HCT116 (cell line): Measurements from ENCODE around the gene GNAI3. TPM values are rescaled to one million over a fixed set of nuclear protein-coding genes. Genes with fewer than 3 reads are reported as not detected.

ENCODE experiments used
- ATAC-seq: fragments of 200-7000 bp; cut with Tn5 transposase; 2 replicates; pipeline ENCODE4 v1.9.1; 2020; ENCODE audit warnings: mild to moderate bottlenecking, moderate library complexity
- BruUV-seq: library from RNA; stranded (reverse); fragments of 400-500 nt; replicated peaks from 2 replicates; lab custom pipeline; 2021; lab: Mats Ljungman, UMichigan
- CTCF ChIA-PET: fragments of 300-600 bp; sonication (Branson Sonifier 250); formaldehyde crosslinking; loops from one replicate; lab custom pipeline; 2021; ENCODE audit warnings: antibody characterized with exemption; lab: Charles Lee
- POLR2A ChIA-PET: fragments of 300-600, 350-600 bp; sonication (Branson Sonifier 250); formaldehyde crosslinking; loops from one replicate; lab custom pipeline; 2021; ENCODE audit warnings: antibody characterized with exemption; lab: Charles Lee
- RAD21 ChIA-PET, 2 experiments: fragments of 300-600 bp; sonication (Branson Sonifier 250); formaldehyde crosslinking; loops; one replicate each; lab custom pipeline; 2023; ENCODE audit warnings: low total read pairs in 2 of 2; ENCODE audit not compliant: uncharacterized antibody in 2 of 2, unreplicated experiment in 2 of 2, low non-redundant PET in 1 of 2; lab: Charles Lee
- DNase-seq: peaks from one replicate; pipeline ENCODE4 v3.0.0-alpha.2; 2010; ENCODE audit warnings: low read depth, low spot score
- H2AFZ ChIP-seq: fragments of 200-600 bp; shearing (Covaris generic), sonication (generic); 2 replicates; pipeline ENCODE4 v1.6.1; 2017; ENCODE audit warnings: low read depth, mixed run types, mixed read lengths, antibody characterized with exemption, low read length; ENCODE audit not compliant: poor library complexity, severe bottlenecking
- H3K27ac ChIP-seq: 2 replicates; pipeline ENCODE4 v1.5.1; 2012; ENCODE audit warnings: low read depth, low read length
- H3K27me3 ChIP-seq: fragments of 200-600 bp; sonication (generic); 2 replicates; pipeline ENCODE4 v1.6.1; 2016; ENCODE audit warnings: mixed run types, low read length, mixed read lengths; ENCODE audit not compliant: insufficient read depth
- H3K36me3 ChIP-seq, 2 experiments: fragments of 200-500 bp in 1 of 2; fragments of 200-600 bp in 1 of 2; sonication (Bioruptor generic) in 1 of 2; sonication (generic) in 1 of 2; 2 replicates each; pipeline versions ENCODE4 v1.5.1 to v1.6.1; 2014 to 2016; ENCODE audit warnings: low read length in 2 of 2, inconsistent platforms in 1 of 2, mixed read lengths in 1 of 2, mixed run types in 1 of 2; ENCODE audit not compliant: insufficient read depth in 2 of 2, control insufficient read depth in 1 of 2
- H3K4me1 ChIP-seq, 2 experiments: fragments of 200-600 bp in 1 of 2; sonication (generic) in 1 of 2; 2 replicates each; pipeline versions ENCODE4 v1.5.1 to v1.6.1; 2012 to 2017; ENCODE audit warnings: low read length in 2 of 2, inconsistent platforms in 1 of 2, mild to moderate bottlenecking in 1 of 2, mixed read lengths in 1 of 2, mixed run types in 1 of 2, moderate library complexity in 1 of 2; ENCODE audit not compliant: insufficient read depth in 2 of 2, control insufficient read depth in 1 of 2
- H3K4me2 ChIP-seq: fragments of 200-600 bp; sonication (generic); 2 replicates; pipeline ENCODE4 v1.6.1; 2017; ENCODE audit warnings: mixed run types, low read length, mixed read lengths
- H3K4me3 ChIP-seq, 2 experiments: fragments of 200-600 bp in 1 of 2; sonication (generic) in 1 of 2; replicated peaks in 1 of 2; 2 replicates each; pipeline ENCODE4 v1.5.1; 2011 to 2016; ENCODE audit warnings: low read length in 2 of 2, control low read depth in 1 of 2, low read depth in 1 of 2, mild to moderate bottlenecking in 1 of 2, mixed read lengths in 1 of 2, mixed run types in 1 of 2
- H3K79me2 ChIP-seq: fragments of 200-600 bp; sonication (generic); 2 replicates; pipeline ENCODE4 v1.6.1; 2017; ENCODE audit warnings: mild to moderate bottlenecking, mixed run types, low read length, moderate library complexity, mixed read lengths; ENCODE audit not compliant: insufficient read depth
- H3K9ac ChIP-seq: fragments of 200-600 bp; sonication (generic); 2 replicates; pipeline ENCODE4 v1.6.1; 2016; ENCODE audit warnings: low read length, mixed read lengths
- H3K9me2 ChIP-seq: fragments of 200-600 bp; sonication (generic), shearing (Covaris generic); 2 replicates; pipeline ENCODE4 v1.6.1; 2017; ENCODE audit warnings: mixed run types, mild to moderate bottlenecking, moderate library complexity; ENCODE audit not compliant: insufficient read depth
- H3K9me3 ChIP-seq, 2 experiments: fragments of 200-500 bp in 1 of 2; fragments of 200-600 bp in 1 of 2; sonication (Bioruptor generic) in 1 of 2; sonication (generic) in 1 of 2; 2 replicates each; pipeline ENCODE4 v1.6.1; 2014 to 2017; ENCODE audit warnings: low read length in 2 of 2, mixed read lengths in 2 of 2, inconsistent platforms in 1 of 2, low read depth in 1 of 2, mild to moderate bottlenecking in 1 of 2, mixed run types in 1 of 2, moderate library complexity in 1 of 2; ENCODE audit not compliant: control insufficient read depth in 1 of 2, insufficient read depth in 1 of 2
- H4K20me1 ChIP-seq: fragments of 200-600 bp; sonication (generic), shearing (Covaris generic); 2 replicates; pipeline ENCODE4 v1.6.1; 2017; ENCODE audit warnings: mixed run types, mild to moderate bottlenecking, moderate library complexity; ENCODE audit not compliant: insufficient read depth
- CBX3 ChIP-seq: IDR thresholded peaks from 2 replicates; pipeline ENCODE4 v1.6.1; 2012; ENCODE audit warnings: low read depth
- CEBPB ChIP-seq: IDR thresholded peaks from 2 replicates; pipeline ENCODE4 v1.6.1; 2012; ENCODE audit warnings: low read depth
- ELF1 ChIP-seq: IDR thresholded peaks from 2 replicates; pipeline ENCODE4 v1.6.1; 2012; ENCODE audit warnings: low read depth, borderline replicate concordance
- EZH2phosphoT487 ChIP-seq: fragments of 200-600 bp; IDR thresholded peaks from 2 replicates; pipeline ENCODE4 v1.6.1; 2018; ENCODE audit warnings: antibody characterized with exemption, borderline replicate concordance
- FOSL1 ChIP-seq: IDR thresholded peaks from 2 replicates; pipeline ENCODE4 v1.6.1; 2012; ENCODE audit warnings: low read depth
- POLR2A ChIP-seq: IDR thresholded peaks from 2 replicates; pipeline ENCODE4 v1.7.0; 2011; ENCODE audit warnings: borderline replicate concordance; ENCODE audit not compliant: insufficient read depth, insufficient read length; ENCODE audit errors: extremely low read depth
- POLR2AphosphoS5 ChIP-seq: IDR thresholded peaks from 2 replicates; pipeline ENCODE4 v1.6.1; 2011; ENCODE audit warnings: mild to moderate bottlenecking, low read depth, low read length, moderate library complexity
- RAD21 ChIP-seq: IDR thresholded peaks from 2 replicates; pipeline ENCODE4 v1.6.1; 2012; ENCODE audit warnings: low read depth, mild to moderate bottlenecking
- SIN3A ChIP-seq: IDR thresholded peaks from 2 replicates; pipeline ENCODE4 v1.6.1; 2012; ENCODE audit warnings: low read depth
- SRF ChIP-seq: IDR thresholded peaks from 2 replicates; pipeline ENCODE4 v1.6.1; 2012; ENCODE audit warnings: low read depth
- TCF7L2 ChIP-seq: IDR thresholded peaks from 2 replicates; pipeline ENCODE4 v1.7.0; 2011; ENCODE audit warnings: borderline replicate concordance, inconsistent platforms; ENCODE audit not compliant: insufficient read depth, insufficient read length; ENCODE audit errors: extremely low read depth
- ZFX ChIP-seq: fragments of 450-650 bp; IDR thresholded peaks from 2 replicates; pipeline ENCODE4 v1.6.1; 2017
- intact Hi-C: fragments of 100-400 bp; cut with micrococcal nuclease; formaldehyde crosslinking; loops from 2 replicates; pipeline ENCODE4 v1.10.0; 2022
- total RNA-seq: library from RNA; stranded (reverse); gene quantifications from one replicate; pipeline ENCODE4 v1.2.1, GENCODE V29; 2021; ENCODE audit not compliant: unreplicated experiment
- TF ChIP-seq, protein P1 (sequence below), 3 experiments: fragments of 200-600 bp in 1 of 3; sonication (generic) in 1 of 3; IDR thresholded peaks in 2 of 3; conservative IDR thresholded peaks in 1 of 3; 2 replicates each; pipeline ENCODE4 v1.5.1; 2012 to 2017; ENCODE audit warnings: low read depth in 2 of 3, low read length in 2 of 3, antibody characterized with exemption in 1 of 3, borderline replicate concordance in 1 of 3, control low read depth in 1 of 3, mild to moderate bottlenecking in 1 of 3, mixed read lengths in 1 of 3, mixed run types in 1 of 3, moderate library complexity in 1 of 3; ENCODE audit not compliant: insufficient read depth in 1 of 3
- TF ChIP-seq, protein P2 (sequence below): IDR thresholded peaks from 2 replicates; pipeline ENCODE4 v1.6.1; 2011; ENCODE audit warnings: mild to moderate bottlenecking, low read length, moderate library complexity; ENCODE audit not compliant: insufficient replicate concordance; ENCODE audit errors: extremely low read depth
- TF ChIP-seq, protein P3 (sequence below): IDR thresholded peaks from 2 replicates; pipeline ENCODE4 v1.6.1; 2012
- TF ChIP-seq, protein P4 (sequence below): IDR thresholded peaks from 2 replicates; pipeline ENCODE4 v1.6.1; 2012
- TF ChIP-seq, protein P5 (sequence below): IDR thresholded peaks from 2 replicates; pipeline ENCODE4 v1.6.1; 2012; ENCODE audit warnings: low read depth

GNAI3 gene
- total RNA-seq, 1 experiment from 2014 or later = 9.5 TPM

DNA sequence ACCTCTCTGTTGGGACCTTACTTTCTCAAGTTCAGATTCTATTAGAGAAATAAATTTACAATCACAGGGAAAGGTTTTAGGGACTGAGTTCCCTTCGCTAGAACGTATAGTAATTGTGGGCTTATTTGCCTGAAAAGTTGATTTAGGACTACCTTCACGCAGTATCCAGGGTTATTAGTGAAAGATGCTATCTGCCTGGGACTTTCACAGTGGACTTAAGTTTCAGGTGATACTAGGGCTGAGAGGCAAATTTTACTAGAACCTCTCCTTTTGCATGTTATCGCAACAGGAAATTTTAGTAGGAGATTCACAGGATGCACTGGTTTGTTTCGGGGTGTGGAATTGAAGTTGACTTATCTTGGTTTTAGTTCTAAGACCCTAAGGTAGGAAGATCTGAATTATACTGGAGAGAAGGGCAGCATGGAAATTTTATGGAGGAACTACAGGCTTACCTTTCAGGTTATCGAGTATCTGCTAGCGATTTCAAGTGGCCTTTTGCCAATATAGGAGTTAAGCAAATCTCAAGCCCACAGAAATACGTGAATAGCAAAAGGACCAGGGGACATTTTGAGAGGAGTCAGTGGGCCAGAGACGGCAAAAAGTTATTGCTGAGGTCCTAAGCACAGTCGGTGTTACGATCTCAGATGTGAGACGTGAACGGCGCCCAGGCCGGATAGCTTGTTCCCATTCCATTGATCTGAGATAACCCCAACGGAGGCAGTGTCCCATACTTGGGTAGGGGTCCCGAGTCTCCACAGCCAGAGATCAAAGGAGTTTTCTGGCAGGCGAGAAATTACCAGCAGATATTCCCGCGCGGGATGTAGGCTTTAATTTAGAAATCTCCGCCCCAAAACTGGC lies 723 bp upstream of the GNAI3 start:
- CTCF ChIA-PET = interaction anchor here (1.0 to 2.9 kb wide), 14 partner anchors 16 to 437 kb away, joined by 3 to 50 read pairs (median 5); partner anchors contain the start of genes AHCYL1, AMPD2 and GNAT2
- POLR2A ChIA-PET = interaction anchor here (0.5 to 2.2 kb wide), 20 partner anchors 11 to 437 kb away, joined by 3 to 17 read pairs (median 6); partner anchors contain the start of genes AHCYL1, AMPD2 and GNAT2
- H3K4me2 ChIP-seq = peak overlapping the region; percentile 83
- H3K9me2 ChIP-seq = no peaks in the 10 kb centered on the region
- peak overlapping the region; percentile 83 for H3K9ac ChIP-seq
- RAD21 ChIA-PET = interaction anchor here (1.8 to 2.5 kb wide), 3 partner anchors 92 to 93 kb away, joined by 6 to 11 read pairs (median 8); no protein-coding TSS in a partner anchor
- DNase-seq = no peak
- ATAC-seq = peak; percentile 24
- no peaks in the 10 kb centered on the region for H3K27me3 ChIP-seq
- peak overlapping the region; percentile 86 to 98 for H3K4me3 ChIP-seq
- peaks cover 57% of the 10 kb centered on the region for H3K79me2 ChIP-seq
- peak overlapping the region; percentile 70 for H3K27ac ChIP-seq
- intact Hi-C loops = loop anchor here (2.0 kb wide), 1 partner anchor 93 kb away; no protein-coding TSS in a partner anchor
- TF ChIP-seq POLR2A (no peak), CEBPB (no peak), TCF7L2 (peak; percentile 33), ELF1 (no peak), FOSL1 (no peak; the same call in 1 of the 2 replicates), CBX3 (no peak), EZH2phosphoT487 (no peak), POLR2AphosphoS5 (no peak), SIN3A (no peak), RAD21 (no peak), SRF (no peak), ZFX (0 out of 2 replicates have a peak, but pooled peaks have one; percentile 7)
- TF ChIP-seq, protein P1, sequence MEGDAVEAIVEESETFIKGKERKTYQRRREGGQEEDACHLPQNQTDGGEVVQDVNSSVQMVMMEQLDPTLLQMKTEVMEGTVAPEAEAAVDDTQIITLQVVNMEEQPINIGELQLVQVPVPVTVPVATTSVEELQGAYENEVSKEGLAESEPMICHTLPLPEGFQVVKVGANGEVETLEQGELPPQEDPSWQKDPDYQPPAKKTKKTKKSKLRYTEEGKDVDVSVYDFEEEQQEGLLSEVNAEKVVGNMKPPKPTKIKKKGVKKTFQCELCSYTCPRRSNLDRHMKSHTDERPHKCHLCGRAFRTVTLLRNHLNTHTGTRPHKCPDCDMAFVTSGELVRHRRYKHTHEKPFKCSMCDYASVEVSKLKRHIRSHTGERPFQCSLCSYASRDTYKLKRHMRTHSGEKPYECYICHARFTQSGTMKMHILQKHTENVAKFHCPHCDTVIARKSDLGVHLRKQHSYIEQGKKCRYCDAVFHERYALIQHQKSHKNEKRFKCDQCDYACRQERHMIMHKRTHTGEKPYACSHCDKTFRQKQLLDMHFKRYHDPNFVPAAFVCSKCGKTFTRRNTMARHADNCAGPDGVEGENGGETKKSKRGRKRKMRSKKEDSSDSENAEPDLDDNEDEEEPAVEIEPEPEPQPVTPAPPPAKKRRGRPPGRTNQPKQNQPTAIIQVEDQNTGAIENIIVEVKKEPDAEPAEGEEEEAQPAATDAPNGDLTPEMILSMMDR (IDR thresholded peaks at IDR 0.05 in 2 of 3, conservative IDR thresholded peaks at IDR 0.05 in 1 of 3; ENCODE audit: borderline replicate concordance in 1 of 3, insufficient read depth in 1 of 3, low read depth in 2 of 3, low read length in 2 of 3) = no peak
- TF ChIP-seq, protein P2, sequence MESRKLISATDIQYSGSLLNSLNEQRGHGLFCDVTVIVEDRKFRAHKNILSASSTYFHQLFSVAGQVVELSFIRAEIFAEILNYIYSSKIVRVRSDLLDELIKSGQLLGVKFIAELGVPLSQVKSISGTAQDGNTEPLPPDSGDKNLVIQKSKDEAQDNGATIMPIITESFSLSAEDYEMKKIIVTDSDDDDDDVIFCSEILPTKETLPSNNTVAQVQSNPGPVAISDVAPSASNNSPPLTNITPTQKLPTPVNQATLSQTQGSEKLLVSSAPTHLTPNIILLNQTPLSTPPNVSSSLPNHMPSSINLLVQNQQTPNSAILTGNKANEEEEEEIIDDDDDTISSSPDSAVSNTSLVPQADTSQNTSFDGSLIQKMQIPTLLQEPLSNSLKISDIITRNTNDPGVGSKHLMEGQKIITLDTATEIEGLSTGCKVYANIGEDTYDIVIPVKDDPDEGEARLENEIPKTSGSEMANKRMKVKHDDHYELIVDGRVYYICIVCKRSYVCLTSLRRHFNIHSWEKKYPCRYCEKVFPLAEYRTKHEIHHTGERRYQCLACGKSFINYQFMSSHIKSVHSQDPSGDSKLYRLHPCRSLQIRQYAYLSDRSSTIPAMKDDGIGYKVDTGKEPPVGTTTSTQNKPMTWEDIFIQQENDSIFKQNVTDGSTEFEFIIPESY = no peak
- TF ChIP-seq, protein P3, sequence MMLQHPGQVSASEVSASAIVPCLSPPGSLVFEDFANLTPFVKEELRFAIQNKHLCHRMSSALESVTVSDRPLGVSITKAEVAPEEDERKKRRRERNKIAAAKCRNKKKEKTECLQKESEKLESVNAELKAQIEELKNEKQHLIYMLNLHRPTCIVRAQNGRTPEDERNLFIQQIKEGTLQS = no peak
- TF ChIP-seq, protein P4, sequence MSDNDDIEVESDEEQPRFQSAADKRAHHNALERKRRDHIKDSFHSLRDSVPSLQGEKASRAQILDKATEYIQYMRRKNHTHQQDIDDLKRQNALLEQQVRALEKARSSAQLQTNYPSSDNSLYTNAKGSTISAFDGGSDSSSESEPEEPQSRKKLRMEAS = no peak
- TF ChIP-seq, protein P5, sequence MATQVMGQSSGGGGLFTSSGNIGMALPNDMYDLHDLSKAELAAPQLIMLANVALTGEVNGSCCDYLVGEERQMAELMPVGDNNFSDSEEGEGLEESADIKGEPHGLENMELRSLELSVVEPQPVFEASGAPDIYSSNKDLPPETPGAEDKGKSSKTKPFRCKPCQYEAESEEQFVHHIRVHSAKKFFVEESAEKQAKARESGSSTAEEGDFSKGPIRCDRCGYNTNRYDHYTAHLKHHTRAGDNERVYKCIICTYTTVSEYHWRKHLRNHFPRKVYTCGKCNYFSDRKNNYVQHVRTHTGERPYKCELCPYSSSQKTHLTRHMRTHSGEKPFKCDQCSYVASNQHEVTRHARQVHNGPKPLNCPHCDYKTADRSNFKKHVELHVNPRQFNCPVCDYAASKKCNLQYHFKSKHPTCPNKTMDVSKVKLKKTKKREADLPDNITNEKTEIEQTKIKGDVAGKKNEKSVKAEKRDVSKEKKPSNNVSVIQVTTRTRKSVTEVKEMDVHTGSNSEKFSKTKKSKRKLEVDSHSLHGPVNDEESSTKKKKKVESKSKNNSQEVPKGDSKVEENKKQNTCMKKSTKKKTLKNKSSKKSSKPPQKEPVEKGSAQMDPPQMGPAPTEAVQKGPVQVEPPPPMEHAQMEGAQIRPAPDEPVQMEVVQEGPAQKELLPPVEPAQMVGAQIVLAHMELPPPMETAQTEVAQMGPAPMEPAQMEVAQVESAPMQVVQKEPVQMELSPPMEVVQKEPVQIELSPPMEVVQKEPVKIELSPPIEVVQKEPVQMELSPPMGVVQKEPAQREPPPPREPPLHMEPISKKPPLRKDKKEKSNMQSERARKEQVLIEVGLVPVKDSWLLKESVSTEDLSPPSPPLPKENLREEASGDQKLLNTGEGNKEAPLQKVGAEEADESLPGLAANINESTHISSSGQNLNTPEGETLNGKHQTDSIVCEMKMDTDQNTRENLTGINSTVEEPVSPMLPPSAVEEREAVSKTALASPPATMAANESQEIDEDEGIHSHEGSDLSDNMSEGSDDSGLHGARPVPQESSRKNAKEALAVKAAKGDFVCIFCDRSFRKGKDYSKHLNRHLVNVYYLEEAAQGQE = no peak
- H3K9me3 ChIP-seq = no peaks in the 10 kb centered on the region
- TSS peak; percentile 93 for BruUV-seq
- peaks cover 15 to 24% of the 10 kb centered on the region in 2 experiments for H3K4me1 ChIP-seq
- H2AFZ ChIP-seq = no peak overlapping the region
- peaks cover 3% of the 10 kb centered on the region; the same call in 1 of the 2 replicates for H4K20me1 ChIP-seq
- no peaks in the 10 kb centered on the region for H3K36me3 ChIP-seq
